HepG2 (cell line): ENCODE results near the gene TUBB2B. TPM values are rescaled to one million over a fixed set of nuclear protein-coding genes. Genes with fewer than 3 reads are reported as not detected.

Experiments
- ATAC-seq: fragments of 200-7000 bp; cut with Tn5 transposase; 3 replicates; pipeline ENCODE4 v1.9.1; 2020; ENCODE audit warnings: mild to moderate bottlenecking, moderate library complexity
- BruUV-seq: library from RNA; stranded (reverse); fragments of 400-500 nt; replicated peaks from 2 replicates; lab custom pipeline; 2021; lab: Mats Ljungman, UMichigan
- CTCF ChIA-PET: fragments of 300-600 bp; formaldehyde crosslinking; extraction: SDS; loops from one replicate; lab custom pipeline; 2021; ENCODE audit warnings: low total read pairs, inconsistent platforms, low intra/inter-chr PET ratio; lab: Yijun Ruan, JAX
- POLR2A ChIA-PET: fragments of 350-600 bp; sonication (Branson Sonifier 250); formaldehyde crosslinking; loops from one replicate; lab custom pipeline; 2020; ENCODE audit warnings: antibody characterized with exemption, inconsistent platforms; lab: Yijun Ruan, JAX
- DNase-seq: peaks from one replicate; pipeline ENCODE4 v3.0.0-alpha.2; 2015; ENCODE audit warnings: low spot score
- FAIRE-seq: peaks from 3 replicates; lab custom pipeline; 2011; peaks lifted over from hg19 to GRCh38; lab: Jason Lieb, UNC
- H2AFZ ChIP-seq: one replicate; pipeline ENCODE4 v1.6.1; 2011; ENCODE audit warnings: low read length, inconsistent platforms
- H3K27ac ChIP-seq: fragments of 300-600 bp; 3 replicates; pipeline ENCODE4 v1.8.0; 2011; ENCODE audit warnings: mixed run types, mild to moderate bottlenecking, mixed read lengths, low read length, inconsistent platforms; ENCODE audit not compliant: insufficient read depth; ENCODE audit errors: extremely low read length
- H3K27me3 ChIP-seq, 2 experiments: fragments of 200-600 bp in 1 of 2; 2 replicates in 1 of 2; 3 replicates in 1 of 2; pipeline versions ENCODE4 v1.6.0 to v1.8.0; 2011; ENCODE audit warnings: low read length in 2 of 2, mild to moderate bottlenecking in 2 of 2, moderate library complexity in 2 of 2, inconsistent platforms in 1 of 2; ENCODE audit not compliant: insufficient read depth in 2 of 2, control insufficient read depth in 1 of 2
- H3K36me3 ChIP-seq, 2 experiments: fragments of 200-600 bp in 1 of 2; replicated peaks in 1 of 2; 2 replicates in 1 of 2; 3 replicates in 1 of 2; pipeline versions ENCODE4 v1.5.1 to v1.8.0; 2011; ENCODE audit warnings: low read length in 2 of 2, inconsistent platforms in 1 of 2; ENCODE audit not compliant: insufficient read depth in 2 of 2, control insufficient read depth in 1 of 2
- H3K4me1 ChIP-seq: 2 replicates; pipeline ENCODE4 v1.5.1; 2012; ENCODE audit warnings: low read length, inconsistent platforms; ENCODE audit not compliant: insufficient read depth
- H3K4me2 ChIP-seq: 2 replicates; pipeline ENCODE4 v1.6.0; 2011; ENCODE audit warnings: low read depth, low read length, inconsistent platforms
- H3K4me3 ChIP-seq, 3 experiments: fragments of 200-600 bp in 1 of 3; sonication (generic), shearing (Covaris generic) in 1 of 3; replicated peaks in 1 of 3; 2 replicates each; pipeline ENCODE4 v1.5.1; 2011 to 2016; ENCODE audit warnings: low read length in 3 of 3, inconsistent platforms in 2 of 3, low read depth in 2 of 3, mild to moderate bottlenecking in 2 of 3, control low read depth in 1 of 3, mixed read lengths in 1 of 3; ENCODE audit not compliant: insufficient read depth in 1 of 3
- H3K79me2 ChIP-seq: one replicate; pipeline ENCODE4 v1.6.1; 2011; ENCODE audit warnings: low read length, inconsistent platforms; ENCODE audit not compliant: insufficient read depth
- H3K9ac ChIP-seq: 2 replicates; pipeline ENCODE4 v1.6.0; 2011; ENCODE audit warnings: mild to moderate bottlenecking, low read depth, low read length, inconsistent platforms; ENCODE audit not compliant: insufficient read depth
- H3K9me3 ChIP-seq: 2 replicates; pipeline ENCODE4 v1.5.1; 2012; ENCODE audit warnings: mild to moderate bottlenecking, low read length
- H4K20me1 ChIP-seq: 2 replicates; pipeline ENCODE4 v1.6.0; 2011; ENCODE audit warnings: inconsistent platforms, mild to moderate bottlenecking, low read length, moderate library complexity; ENCODE audit not compliant: insufficient read depth
- AGO2 ChIP-seq: fragments of 200-400 bp; formaldehyde crosslinking; optimal IDR thresholded peaks from 2 replicates; pipeline ENCODE3; 2017; ENCODE audit warnings: mild to moderate bottlenecking, low read depth, low read length, moderate library complexity
- FOXA1 ChIP-seq, 2 experiments: fragments of 450-650 bp in 1 of 2; sonication (generic) in 1 of 2; formaldehyde crosslinking in 1 of 2; IDR thresholded peaks; 2 replicates each; pipeline versions ENCODE4 v1.4.0 to v1.6.1; 2016 to 2020; ENCODE audit warnings: missing genetic modification reagents in 1 of 2
- KDM4B ChIP-seq: sonication (generic); formaldehyde crosslinking; IDR thresholded peaks from 2 replicates; pipeline ENCODE4 v1.4.0; 2020; ENCODE audit warnings: missing genetic modification reagents
- SMAD1 ChIP-seq: sonication (generic); formaldehyde crosslinking; IDR thresholded peaks from 2 replicates; pipeline ENCODE4 v1.4.0; 2020; ENCODE audit warnings: missing genetic modification reagents, low read depth, mild to moderate bottlenecking, borderline replicate concordance
- ZBTB49 ChIP-seq: sonication (generic); formaldehyde crosslinking; IDR thresholded peaks from 2 replicates; pipeline ENCODE4 v1.4.0; 2020; ENCODE audit warnings: missing genetic modification reagents, borderline replicate concordance
- ZMYM2 ChIP-seq: sonication (generic); formaldehyde crosslinking; IDR thresholded peaks from 2 replicates; pipeline ENCODE4 v1.8.0; 2022; ENCODE audit warnings: mild to moderate bottlenecking, missing genetic modification reagents
- ZNF354B ChIP-seq: sonication (generic); formaldehyde crosslinking; IDR thresholded peaks from 2 replicates; pipeline ENCODE4 v1.8.0; 2022; ENCODE audit warnings: mild to moderate bottlenecking, missing genetic modification reagents
- WGBS: methylation state at CpG from one replicate; pipeline ENCODE4 v1.1.6; 2017; ENCODE audit warnings: low lambda C conversion rate; 5-methylcytosine and 5-hydroxymethylcytosine counted together
- in situ Hi-C: cut with HindIII; loops from 2 replicates; pipeline ENCODE4 v1.10.0; 2017; ENCODE audit warnings: low pct_unique_long_range_greater_than_20kb; ENCODE audit not compliant: extremely low pct_ligation_motif_present
- intact Hi-C: fragments of 100-400 bp; cut with micrococcal nuclease; formaldehyde crosslinking; loops from one replicate; pipeline ENCODE4 v1.10.0; 2022; ENCODE audit not compliant: unreplicated experiment
- polyA plus RNA-seq, 8 experiments: library from polyadenylated mRNA; depleted of rRNA in 3 of 8; stranded (reverse) in 7 of 8; unstranded in 1 of 8; fragments of >200 nt; fragmentation: Illumina TruSeq in 4 of 8; extraction: Trizol in 4 of 8; gene quantifications; 2 replicates each; pipeline versions ENCODE4 v1.2.1 to v1.2.3, GENCODE V29; 2011 to 2016; ENCODE audit warnings: low read depth in 4 of 8, missing spikeins in 1 of 8, mixed read lengths in 1 of 8; ENCODE audit not compliant: insufficient read depth in 1 of 8
- total RNA-seq, 5 experiments: library from RNA; depleted of rRNA; stranded (reverse); fragments of >200 nt; fragmentation: Illumina TruSeq; extraction: Trizol; gene quantifications; 2 replicates each; pipeline ENCODE4 v1.2.3, GENCODE V29; 2016; ENCODE audit warnings: low read depth in 1 of 5

TUBB2B gene
- total and polyA plus RNA-seq, 2 of the 13 experiments (the other 11 are each of a cell fraction or from before 2014, with no cell fraction given): 10.3 to 23.6 TPM

DNA sequence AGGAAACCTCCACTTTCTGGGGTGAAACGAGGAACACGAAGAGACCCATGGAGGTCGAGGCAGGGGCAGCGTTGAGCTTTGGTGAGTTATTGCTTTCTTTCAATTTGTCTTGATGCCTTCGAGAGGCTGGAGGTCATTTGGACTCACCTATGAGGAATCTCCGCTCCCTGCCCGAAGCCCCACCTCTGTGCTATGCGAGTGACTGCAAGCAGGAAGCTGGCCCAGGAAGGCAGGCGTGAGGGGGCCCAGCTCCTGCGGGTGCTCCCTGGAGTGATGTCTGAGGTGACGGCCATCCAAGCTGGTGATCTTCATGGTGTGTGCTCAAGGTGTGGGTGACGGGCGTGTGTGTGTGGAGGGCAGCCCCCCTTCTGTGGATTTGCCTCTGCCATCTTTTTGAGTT lies 44.3 kb upstream of the TUBB2B start:
- no peak overlapping the region for H3K9ac ChIP-seq
- 96% methylated on average over 13 of the region's 13 CpGs for WGBS
- TF ChIP-seq SMAD1 (CRISPR knock-in tag) (no peak), ZMYM2 (CRISPR knock-in tag) (no peak), AGO2 (peak; percentile 21), KDM4B (no peak), ZNF354B (no peak), ZBTB49 (CRISPR knock-in tag) (no peak), FOXA1 (IDR thresholded peaks at IDR 0.05) (no peak), FOXA1 (CRISPR knock-in tag; IDR thresholded peaks at IDR 0.05) (no peak)
- TF ChIP-seq, all 625 proteins: peak for 1
- Histone ChIP-seq H3K27me3 (no peaks in the 10 kb centered on the region), H2AFZ (no peak overlapping the region), H4K20me1 (peaks cover 7% of the 10 kb centered on the region; the same call in 1 of the 2 replicates), H3K4me3 (no peak overlapping the region), H3K9me3 (no peaks in the 10 kb centered on the region), H3K79me2 (peaks cover 2% of the 10 kb centered on the region), H3K4me2 (no peak overlapping the region), H3K36me3 (peaks cover 28 to 67% of the 10 kb centered on the region in 2 experiments), H3K4me1 (no peaks in the 10 kb centered on the region), H3K27ac (no peak overlapping the region)
- POLR2A ChIA-PET: no interaction called here
- ATAC-seq (no peak), DNase-seq (no peak), FAIRE-seq (no peak)
- in situ Hi-C loops (loop anchor here (10.0 kb wide), 1 partner anchor 243 kb away; no protein-coding TSS in a partner anchor), intact Hi-C loops (no loop called here)
- CTCF ChIA-PET: no interaction called here
- no TSS peak for BruUV-seq
